CD14-positive monocyte (primary cell): Measurements from ENCODE around the gene CFAP61. TPM values are rescaled to one million over a fixed set of nuclear protein-coding genes. Genes with fewer than 3 reads are reported as not detected.

Experiments
- DNase-seq, 3 donors: peaks; one replicate each; pipeline ENCODE4 v3.0.0-alpha.2; 2011 to 2022
- H2AFZ ChIP-seq: 2 replicates; pipeline ENCODE4 v1.6.0; 2012; ENCODE audit warnings: mild to moderate bottlenecking, low read depth, low read length, inconsistent platforms; ENCODE audit not compliant: insufficient read depth, poor library complexity, severe bottlenecking
- H3K27ac ChIP-seq, 2 donors: 1 replicate in 1 of 2; 2 replicates in 1 of 2; pipeline ENCODE4 v1.5.1; 2012 to 2013; ENCODE audit warnings: low read length in 2 of 2, control low read depth in 1 of 2, inconsistent platforms in 1 of 2, low read depth in 1 of 2, mild to moderate bottlenecking in 1 of 2
- H3K27me3 ChIP-seq, 2 donors: one replicate each; pipeline versions ENCODE4 v1.6.0 to v1.6.1; 2011 to 2013; ENCODE audit warnings: low read length in 2 of 2; ENCODE audit not compliant: control insufficient read depth in 2 of 2, insufficient read depth in 2 of 2
- H3K36me3 ChIP-seq, 2 donors: replicated peaks in 1 of 2; 1 replicate in 1 of 2; 2 replicates in 1 of 2; pipeline versions ENCODE4 v1.5.1 to v1.6.1; 2012 to 2013; ENCODE audit warnings: low read length in 2 of 2, control low read depth in 1 of 2, inconsistent platforms in 1 of 2, mild to moderate bottlenecking in 1 of 2; ENCODE audit not compliant: insufficient read depth in 2 of 2, control insufficient read depth in 1 of 2
- H3K4me1 ChIP-seq, 2 donors: 1 replicate in 1 of 2; 2 replicates in 1 of 2; pipeline versions ENCODE4 v1.5.1 to v1.6.1; 2012 to 2013; ENCODE audit warnings: low read length in 2 of 2, control low read depth in 1 of 2, inconsistent platforms in 1 of 2, mild to moderate bottlenecking in 1 of 2, moderate library complexity in 1 of 2; ENCODE audit not compliant: insufficient read depth in 2 of 2, control insufficient read depth in 1 of 2
- H3K4me2 ChIP-seq: replicated peaks from 2 replicates; pipeline ENCODE3; 2012; ENCODE audit warnings: low read length, moderate library complexity, mild to moderate bottlenecking; ENCODE audit not compliant: poor library complexity, severe bottlenecking; ENCODE audit errors: extremely low read depth
- H3K4me3 ChIP-seq, 3 experiments: fragments of 200-600 bp in 1 of 3; sonication (generic) in 1 of 3; replicated peaks in 1 of 3; 1 replicate in 2 of 3; 2 replicates in 1 of 3; pipeline ENCODE4 v1.5.1; 2011 to 2013; ENCODE audit warnings: low read length in 3 of 3, mild to moderate bottlenecking in 3 of 3, control low read depth in 2 of 3, low read depth in 2 of 3, inconsistent platforms in 1 of 3, moderate library complexity in 1 of 3
- H3K79me2 ChIP-seq: 2 replicates; pipeline ENCODE4 v1.6.0; 2012; ENCODE audit warnings: mild to moderate bottlenecking, control low read depth, inconsistent platforms, low read length, moderate library complexity; ENCODE audit not compliant: insufficient read depth
- H3K9ac ChIP-seq: 2 replicates; pipeline ENCODE4 v1.6.0; 2017; ENCODE audit warnings: low read length, mild to moderate bottlenecking; ENCODE audit not compliant: insufficient read depth, poor library complexity, severe bottlenecking
- H3K9me3 ChIP-seq, 2 donors: replicated peaks in 1 of 2; 1 replicate in 1 of 2; 2 replicates in 1 of 2; pipeline versions ENCODE4 v1.5.1 to v1.6.1; 2012 to 2013; ENCODE audit warnings: low read length in 2 of 2, control low read depth in 1 of 2; ENCODE audit not compliant: control insufficient read depth in 1 of 2, insufficient read depth in 1 of 2
- H4K20me1 ChIP-seq: 2 replicates; pipeline ENCODE4 v1.6.0; 2012; ENCODE audit warnings: mild to moderate bottlenecking, low read length, control low read depth, moderate library complexity; ENCODE audit not compliant: insufficient read depth
- H3K27ac Mint-ChIP-seq, 7 donors: one replicate each; pipeline ENCODE4 v1.8.0; 2020; ENCODE audit warnings: mild to moderate bottlenecking in 7 of 7, mixed read lengths in 7 of 7, moderate library complexity in 6 of 7, inconsistent platforms in 2 of 7
- H3K27me3 Mint-ChIP-seq, 3 donors: one replicate each; pipeline ENCODE4 v1.8.0; 2021 to 2022; ENCODE audit warnings: low read depth in 3 of 3, mild to moderate bottlenecking in 3 of 3, mixed read lengths in 3 of 3, moderate library complexity in 3 of 3, inconsistent platforms in 1 of 3
- H3K36me3 Mint-ChIP-seq, 2 donors: one replicate each; pipeline ENCODE4 v1.8.0; 2020; ENCODE audit warnings: mixed read lengths in 2 of 2, inconsistent platforms in 1 of 2, mild to moderate bottlenecking in 1 of 2
- H3K4me1 Mint-ChIP-seq: one replicate; pipeline ENCODE4 v1.8.0; 2020; ENCODE audit warnings: mild to moderate bottlenecking, mixed read lengths
- H3K4me3 Mint-ChIP-seq, 2 donors: one replicate each; pipeline ENCODE4 v1.8.0; 2020; ENCODE audit warnings: mild to moderate bottlenecking in 2 of 2, mixed read lengths in 2 of 2, moderate library complexity in 1 of 2
- H3K9me3 Mint-ChIP-seq, 7 donors: one replicate each; pipeline ENCODE4 v1.8.0; 2020 to 2022; ENCODE audit warnings: mixed read lengths in 7 of 7, mild to moderate bottlenecking in 6 of 7, moderate library complexity in 6 of 7, inconsistent platforms in 2 of 7
- WGBS: methylation state at CpG from one replicate; pipeline ENCODE4 v1.1.5; 2013; ENCODE audit warnings: missing lambda C conversion rate; ENCODE audit not compliant: insufficient coverage; 5-methylcytosine and 5-hydroxymethylcytosine counted together
- intact Hi-C, 2 donors: fragments of 100-400 bp; cut with micrococcal nuclease; formaldehyde crosslinking; loops; one replicate each; pipeline versions ENCODE4 v1.15.0 to v1.15.1; 2023
- polyA plus RNA-seq, 3 donors: library from polyadenylated mRNA; depleted of rRNA in 1 of 3; unstranded in 2 of 3; stranded (reverse) in 1 of 3; fragments of 300-500 nt in 2 of 3; fragments of >200 nt in 1 of 3; fragmentation: Illumina TruSeq in 2 of 3; gene quantifications; 1 replicate in 2 of 3; 2 replicates in 1 of 3; pipeline ENCODE4 v1.2.3, GENCODE V29; 2012 to 2021
- TF ChIP-seq, protein P1 (sequence below): fragments of 200-600 bp; IDR thresholded peaks from one replicate; pipeline ENCODE4 v1.8.0; 2022; ENCODE audit warnings: antibody characterized with exemption, mild to moderate bottlenecking

The CFAP61 gene
- polyA plus RNA-seq, 3 donors, result not detected

GRCh38 chr20:20229595-20229994 lies 177.3 kb downstream of the CFAP61 start:
- Mint-ChIP-seq H3K27me3 (peaks cover 6 to 15% (median 9%) of the 10 kb centered on the region in 3 donors), H3K36me3 (no peaks in the 10 kb centered on the region), H3K4me1 (peaks cover 4% of the 10 kb centered on the region), H3K27ac (no peak overlapping the region), H3K9me3 (peaks cover 0 to 10% (median 2%) of the 10 kb centered on the region in 7 donors), H3K4me3 (no peak overlapping the region)
- TF ChIP-seq, protein P1, sequence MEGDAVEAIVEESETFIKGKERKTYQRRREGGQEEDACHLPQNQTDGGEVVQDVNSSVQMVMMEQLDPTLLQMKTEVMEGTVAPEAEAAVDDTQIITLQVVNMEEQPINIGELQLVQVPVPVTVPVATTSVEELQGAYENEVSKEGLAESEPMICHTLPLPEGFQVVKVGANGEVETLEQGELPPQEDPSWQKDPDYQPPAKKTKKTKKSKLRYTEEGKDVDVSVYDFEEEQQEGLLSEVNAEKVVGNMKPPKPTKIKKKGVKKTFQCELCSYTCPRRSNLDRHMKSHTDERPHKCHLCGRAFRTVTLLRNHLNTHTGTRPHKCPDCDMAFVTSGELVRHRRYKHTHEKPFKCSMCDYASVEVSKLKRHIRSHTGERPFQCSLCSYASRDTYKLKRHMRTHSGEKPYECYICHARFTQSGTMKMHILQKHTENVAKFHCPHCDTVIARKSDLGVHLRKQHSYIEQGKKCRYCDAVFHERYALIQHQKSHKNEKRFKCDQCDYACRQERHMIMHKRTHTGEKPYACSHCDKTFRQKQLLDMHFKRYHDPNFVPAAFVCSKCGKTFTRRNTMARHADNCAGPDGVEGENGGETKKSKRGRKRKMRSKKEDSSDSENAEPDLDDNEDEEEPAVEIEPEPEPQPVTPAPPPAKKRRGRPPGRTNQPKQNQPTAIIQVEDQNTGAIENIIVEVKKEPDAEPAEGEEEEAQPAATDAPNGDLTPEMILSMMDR, result no peak
- Histone ChIP-seq H2AFZ (no peak overlapping the region), H3K79me2 (no peaks in the 10 kb centered on the region), H3K4me3 (no peak overlapping the region), H4K20me1 (no peaks in the 10 kb centered on the region), H3K4me1 (no peaks in the 10 kb centered on the region), H3K36me3 (no peaks in the 10 kb centered on the region), H3K9me3 (no peaks in the 10 kb centered on the region), H3K9ac (no peak overlapping the region), H3K27me3 (peaks cover 0 to 5% of the 10 kb centered on the region in 2 donors), H3K27ac (no peak overlapping the region), H3K4me2 (no peak overlapping the region)
- DNase-seq, result no peak
- intact Hi-C loops, result no loop called here
- no CpG with 5 or more reads among the region's 5 CpGs for WGBS

GRCh38 chr20:20230741-20231140 lies 178.4 kb downstream of the CFAP61 start:
- Histone ChIP-seq H3K9ac (no peak overlapping the region), H3K4me1 (no peaks in the 10 kb centered on the region), H3K36me3 (no peaks in the 10 kb centered on the region), H3K4me2 (no peak overlapping the region), H3K9me3 (no peaks in the 10 kb centered on the region), H3K4me3 (no peak overlapping the region), H3K27ac (no peak overlapping the region), H3K79me2 (no peaks in the 10 kb centered on the region), H2AFZ (no peak overlapping the region), H3K27me3 (peaks cover 0 to 2% of the 10 kb centered on the region in 2 donors), H4K20me1 (no peaks in the 10 kb centered on the region)
- Mint-ChIP-seq H3K27ac (no peak overlapping the region), H3K9me3 (peaks cover 0 to 10% (median 2%) of the 10 kb centered on the region in 7 donors), H3K4me1 (peaks cover 4% of the 10 kb centered on the region), H3K36me3 (no peaks in the 10 kb centered on the region), H3K27me3 (peaks cover 4 to 9% (median 7%) of the 10 kb centered on the region in 3 donors), H3K4me3 (no peak overlapping the region)
- TF ChIP-seq, protein P1, result no peak
- 95% methylated on average over 6 of the region's 6 CpGs for WGBS
- no peak for DNase-seq
- intact Hi-C loops, result loop anchor here in 1 of 2 donors (10.0 kb wide), 1 partner anchor 114 kb away; no protein-coding TSS in a partner anchor
